A549 treated with dexamethasone at 1 μM for 4 hours (cell line): Measurements from ENCODE around the gene COA6. TPM values are rescaled to one million over a fixed set of nuclear protein-coding genes. Genes with fewer than 3 reads are reported as not detected.

Experiments
- total RNA-seq: library from RNA; stranded (reverse); fragments of 200-300 nt; extraction: Qiagen RNA extraction; gene quantifications from 5 replicates; pipeline ENCODE4 v1.2.3, GENCODE V29; 2022

COA6 gene, protein sequence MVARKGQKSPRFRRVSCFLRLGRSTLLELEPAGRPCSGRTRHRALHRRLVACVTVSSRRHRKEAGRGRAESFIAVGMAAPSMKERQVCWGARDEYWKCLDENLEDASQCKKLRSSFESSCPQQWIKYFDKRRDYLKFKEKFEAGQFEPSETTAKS
- 75.8 to 92.6 TPM (median 82.2 TPM) in 5 replicates for total RNA-seq

DNA sequence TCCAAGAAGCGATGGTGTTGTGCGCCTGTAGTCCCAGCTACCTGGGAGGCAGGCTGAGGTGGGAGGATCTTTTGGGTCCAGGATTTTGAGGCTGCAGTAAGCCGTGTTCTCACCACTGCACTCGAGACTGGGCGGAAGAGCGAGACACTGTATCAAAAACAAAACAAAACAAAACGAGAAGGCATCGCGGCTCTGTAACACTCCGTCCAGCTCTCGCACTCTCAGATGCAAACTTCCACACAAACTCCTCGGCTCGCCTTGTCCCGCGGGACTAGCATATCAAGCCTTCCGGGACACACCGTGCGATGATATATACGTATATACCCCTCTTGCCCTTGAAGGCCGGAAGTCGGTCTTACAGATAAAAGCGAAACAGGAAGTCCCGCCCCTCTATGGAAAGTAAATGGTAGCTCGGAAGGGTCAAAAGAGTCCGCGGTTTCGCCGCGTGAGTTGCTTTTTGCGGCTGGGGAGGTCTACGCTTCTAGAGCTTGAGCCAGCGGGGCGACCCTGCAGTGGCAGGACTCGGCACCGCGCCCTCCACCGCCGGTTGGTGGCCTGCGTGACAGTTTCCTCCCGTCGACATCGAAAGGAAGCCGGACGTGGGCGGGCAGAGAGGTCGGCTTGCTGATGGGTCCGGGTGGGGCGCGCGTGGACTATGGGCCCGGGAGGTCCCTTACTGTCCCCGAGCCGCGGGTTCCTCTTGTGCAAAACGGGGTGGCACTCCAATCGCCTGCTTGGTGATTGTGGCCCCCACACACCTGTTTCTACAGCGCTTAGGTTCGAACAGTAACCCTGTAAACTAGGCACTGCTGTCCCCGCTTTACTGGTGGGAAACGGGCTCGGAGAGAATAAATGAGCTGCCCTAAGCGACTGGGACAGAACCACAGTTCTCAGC is at the start of gene COA6:
Gene COA6 (plus strand): TSS at position 393 of the 895 bp plus-strand sequence. CDS start 11 bp downstream, at position 404.

Other genes with a start within 250 kb of the COA6 start
- 10.6 to 12.8 TPM (median 11.8 TPM) in 5 replicates for gene TARBP1, start 105.7 kb downstream of the COA6 start, total RNA-seq
- 65.5 to 92.3 TPM (median 86.5 TPM) in 5 replicates for gene IRF2BP2, start 236.7 kb downstream of the COA6 start, total RNA-seq